GM12874 (cell line): ENCODE measurements around the gene TFG.
A peak's percentile ranks its signal among the peaks of the same experiment; 100 is the strongest.

Experiments
- TF ChIP-seq, protein P1 (sequence below): IDR thresholded peaks from 2 replicates; pipeline ENCODE4 v1.5.1; 2011; ENCODE audit warnings: low read depth, mild to moderate bottlenecking, control low read depth, low read length, moderate library complexity; ENCODE audit not compliant: insufficient read depth

The TFG gene

GRCh38 chr3:100702082-100702979, 7.0 kb upstream of the TFG start:
- TF ChIP-seq, protein P1, sequence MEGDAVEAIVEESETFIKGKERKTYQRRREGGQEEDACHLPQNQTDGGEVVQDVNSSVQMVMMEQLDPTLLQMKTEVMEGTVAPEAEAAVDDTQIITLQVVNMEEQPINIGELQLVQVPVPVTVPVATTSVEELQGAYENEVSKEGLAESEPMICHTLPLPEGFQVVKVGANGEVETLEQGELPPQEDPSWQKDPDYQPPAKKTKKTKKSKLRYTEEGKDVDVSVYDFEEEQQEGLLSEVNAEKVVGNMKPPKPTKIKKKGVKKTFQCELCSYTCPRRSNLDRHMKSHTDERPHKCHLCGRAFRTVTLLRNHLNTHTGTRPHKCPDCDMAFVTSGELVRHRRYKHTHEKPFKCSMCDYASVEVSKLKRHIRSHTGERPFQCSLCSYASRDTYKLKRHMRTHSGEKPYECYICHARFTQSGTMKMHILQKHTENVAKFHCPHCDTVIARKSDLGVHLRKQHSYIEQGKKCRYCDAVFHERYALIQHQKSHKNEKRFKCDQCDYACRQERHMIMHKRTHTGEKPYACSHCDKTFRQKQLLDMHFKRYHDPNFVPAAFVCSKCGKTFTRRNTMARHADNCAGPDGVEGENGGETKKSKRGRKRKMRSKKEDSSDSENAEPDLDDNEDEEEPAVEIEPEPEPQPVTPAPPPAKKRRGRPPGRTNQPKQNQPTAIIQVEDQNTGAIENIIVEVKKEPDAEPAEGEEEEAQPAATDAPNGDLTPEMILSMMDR = no peak

- TF ChIP-seq, protein P1 = no peak
Measured at GRCh38 chr3:100702980-100703345, 6.3 kb upstream of the TFG start.

GRCh38 chr3:100703865-100704264, 5.4 kb upstream of the TFG start:
- TF ChIP-seq, protein P1 = no peak

DNA sequence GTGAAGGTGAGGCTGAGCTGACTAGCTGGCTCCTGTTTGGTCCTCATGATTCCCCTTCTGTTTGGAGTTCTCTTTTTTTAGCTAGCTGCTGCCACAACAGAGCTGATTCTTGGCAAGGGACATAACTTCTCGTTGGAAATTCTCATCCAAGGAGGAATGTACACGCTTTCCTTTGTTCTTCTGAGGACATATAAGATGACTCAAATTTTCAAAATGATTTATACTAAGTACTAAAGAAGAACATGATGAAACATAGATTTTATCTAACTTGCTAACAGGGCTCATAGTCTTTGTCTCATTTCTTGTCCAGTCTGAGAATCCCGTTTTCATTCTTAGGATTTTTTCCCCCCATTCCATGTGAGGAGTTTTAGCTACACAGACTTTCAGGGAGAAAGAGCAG, 2.9 kb upstream of the TFG start:
- TF ChIP-seq, protein P1 = no peak

- TF ChIP-seq, protein P1 = no peak
Measured at GRCh38 chr3:100708644-100708988, 678 bp upstream of the TFG start.

DNA sequence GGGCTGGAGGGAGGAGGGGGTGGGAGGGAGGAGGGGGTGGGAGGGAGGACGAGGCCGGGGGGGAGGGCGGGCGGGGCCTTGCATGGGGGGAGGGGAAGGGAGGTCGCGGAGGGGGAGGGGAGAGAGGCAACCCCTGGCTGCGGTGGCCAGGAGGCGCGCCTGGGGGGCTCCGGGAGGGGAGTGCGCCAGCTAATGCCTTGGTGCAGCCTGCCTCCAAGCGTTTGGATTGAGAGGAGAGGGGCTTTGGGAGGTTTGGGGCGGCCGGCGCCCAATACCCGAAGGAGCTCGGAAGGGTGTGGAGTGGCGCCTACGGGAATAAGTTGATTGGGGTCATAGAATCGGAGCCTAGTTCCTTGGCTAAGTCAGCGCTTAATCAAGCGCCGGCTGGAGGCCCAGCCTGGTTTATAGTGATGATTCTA, 557 bp downstream of the TFG start:
- TF ChIP-seq, protein P1 = no peak

- TF ChIP-seq, protein P1 = peak; percentile 33; the same call in 1 of the 2 replicates
Measured at GRCh38 chr3:100710261-100710968, 1.1 kb downstream of the TFG start.
